HepG2 (cell line): ENCODE data around the gene SLC12A9. TPM values are rescaled to one million over a fixed set of nuclear protein-coding genes. Genes with fewer than 3 reads are reported as not detected.

ENCODE experiments used
- ARHGAP35 ChIP-seq: sonication (generic); formaldehyde crosslinking; IDR thresholded peaks from 2 replicates; pipeline ENCODE4 v1.9.0; 2022; ENCODE audit warnings: mild to moderate bottlenecking, inconsistent platforms, moderate library complexity, missing genetic modification reagents, borderline replicate concordance
- ATF6 ChIP-seq: sonication (generic); formaldehyde crosslinking; conservative IDR thresholded peaks from 2 replicates; pipeline ENCODE4 v1.4.0; 2020; ENCODE audit warnings: missing genetic modification reagents
- CCDC6 ChIP-seq: sonication (generic); formaldehyde crosslinking; IDR thresholded peaks from 2 replicates; pipeline ENCODE4 v1.8.1; 2022; ENCODE audit warnings: mild to moderate bottlenecking, missing genetic modification reagents, moderate library complexity
- CHCHD3 ChIP-seq: sonication (generic); formaldehyde crosslinking; IDR thresholded peaks from 2 replicates; pipeline ENCODE4 v1.8.0; 2022; ENCODE audit warnings: mild to moderate bottlenecking, missing genetic modification reagents, moderate library complexity
- DNMT3B ChIP-seq: conservative IDR thresholded peaks from 2 replicates; pipeline ENCODE4 v1.6.1; 2016; ENCODE audit warnings: missing biosample characterization, control low read depth
- DPF2 ChIP-seq: sonication (generic); formaldehyde crosslinking; IDR thresholded peaks from 2 replicates; pipeline ENCODE4 v1.4.0; 2020; ENCODE audit warnings: mild to moderate bottlenecking, low read depth, missing genetic modification reagents, borderline replicate concordance
- HMGA1 ChIP-seq: sonication (generic); formaldehyde crosslinking; conservative IDR thresholded peaks from 2 replicates; pipeline ENCODE4 v1.4.0; 2020; ENCODE audit warnings: missing genetic modification reagents
- MIER3 ChIP-seq: IDR thresholded peaks from 2 replicates; pipeline ENCODE4 v1.6.1; 2016; ENCODE audit warnings: missing compliant biosample characterization, borderline replicate concordance
- NFAT5 ChIP-seq: sonication (generic); formaldehyde crosslinking; IDR thresholded peaks from 2 replicates; pipeline ENCODE4 v1.4.0; 2020; ENCODE audit warnings: missing genetic modification reagents
- POLR2AphosphoS2 ChIP-seq: IDR thresholded peaks from 2 replicates; pipeline ENCODE4 v1.6.1; 2011; ENCODE audit warnings: low read depth, low read length, improper control_type of control experiment
- SIX4 ChIP-seq: sonication (generic); formaldehyde crosslinking; IDR thresholded peaks from 2 replicates; pipeline ENCODE4 v1.4.0; 2020; ENCODE audit warnings: missing genetic modification reagents
- TOE1 ChIP-seq: sonication (generic); formaldehyde crosslinking; IDR thresholded peaks from 2 replicates; pipeline ENCODE4 v1.4.0; 2020; ENCODE audit warnings: mild to moderate bottlenecking, missing genetic modification reagents
- ZBTB21 ChIP-seq: sonication (generic); formaldehyde crosslinking; IDR thresholded peaks from 2 replicates; pipeline ENCODE4 v1.4.0; 2020; ENCODE audit warnings: missing genetic modification reagents
- ZBTB26 ChIP-seq: IDR thresholded peaks from 2 replicates; pipeline ENCODE4 v1.6.1; 2016; ENCODE audit warnings: missing compliant biosample characterization, missing genetic modification reagents, borderline replicate concordance
- ZBTB39 ChIP-seq: sonication (generic); formaldehyde crosslinking; IDR thresholded peaks from 2 replicates; pipeline ENCODE4 v1.5.0; 2020; ENCODE audit warnings: missing genetic modification reagents
- ZNF652 ChIP-seq: IDR thresholded peaks from 2 replicates; pipeline ENCODE4 v1.6.1; 2016; ENCODE audit warnings: low read depth, borderline replicate concordance
- ZNF7 ChIP-seq: IDR thresholded peaks from 2 replicates; pipeline ENCODE4 v1.6.1; 2016; ENCODE audit warnings: missing biosample characterization, missing genetic modification reagents
- polyA plus RNA-seq, 8 experiments: library from polyadenylated mRNA; depleted of rRNA in 3 of 8; stranded (reverse) in 7 of 8; unstranded in 1 of 8; fragments of >200 nt; fragmentation: Illumina TruSeq in 4 of 8; extraction: Trizol in 4 of 8; gene quantifications; 2 replicates each; pipeline versions ENCODE4 v1.2.1 to v1.2.3, GENCODE V29; 2011 to 2016; ENCODE audit warnings: low read depth in 4 of 8, missing spikeins in 1 of 8, mixed read lengths in 1 of 8; ENCODE audit not compliant: insufficient read depth in 1 of 8
- total RNA-seq, 5 experiments: library from RNA; depleted of rRNA; stranded (reverse); fragments of >200 nt; fragmentation: Illumina TruSeq; extraction: Trizol; gene quantifications; 2 replicates each; pipeline ENCODE4 v1.2.3, GENCODE V29; 2016; ENCODE audit warnings: low read depth in 1 of 5

Gene SLC12A9
- total and polyA plus RNA-seq, 2 of the 13 experiments (the other 11 are each of a cell fraction or from before 2014, with no cell fraction given) = 8.7 to 16.6 TPM

- TF ChIP-seq ATF6 (CRISPR knock-in tag) = no peak
- no peak for TF ChIP-seq ZNF7 (CRISPR knock-in tag)
- TF ChIP-seq DNMT3B (CRISPR knock-in tag) = no peak
- TF ChIP-seq MIER3 (CRISPR knock-in tag) = no peak
- TF ChIP-seq CCDC6 (CRISPR knock-in tag) = no peak
- no peak; the same call in 1 of the 2 replicates for TF ChIP-seq NFAT5 (CRISPR knock-in tag)
- TF ChIP-seq ZNF652 (CRISPR knock-in tag) = no peak
- TF ChIP-seq ZBTB21 (CRISPR knock-in tag) = no peak
- TF ChIP-seq CHCHD3 (CRISPR knock-in tag) = no peak
- no peak for TF ChIP-seq ZBTB26
- TF ChIP-seq TOE1 (CRISPR knock-in tag) = no peak
- TF ChIP-seq ZBTB39 = no peak
- no peak for TF ChIP-seq HMGA1 (CRISPR knock-in tag)
- TF ChIP-seq DPF2 (CRISPR knock-in tag) = no peak
- no peak for TF ChIP-seq ARHGAP35 (CRISPR knock-in tag)
- TF ChIP-seq POLR2AphosphoS2 = no peak
- TF ChIP-seq SIX4 (CRISPR knock-in tag) = no peak
These were observed 43.6 kb downstream of the SLC12A9 start (continued) for GRCh38 chr7:100895956-100896731.
